C4-2B (cell line): Measurements from ENCODE around the gene OTUD7B.

Experiments used
- CTCF ChIP-seq: fragments of 450-650 bp; conservative IDR thresholded peaks from 2 replicates; pipeline ENCODE4 v1.5.1; 2017; ENCODE audit warnings: mild to moderate bottlenecking
- ZFX ChIP-seq: fragments of 450-650 bp; IDR thresholded peaks from 2 replicates; pipeline ENCODE4 v1.6.1; 2017

- no peak for TF ChIP-seq CTCF
- TF ChIP-seq ZFX: no peak
Observed at GRCh38 chr1:149923626-149924025, 86.9 kb downstream of the OTUD7B start.
